ENCODE measurements around the gene SLCO1B1.

The SLCO1B1 gene

GRCh38 chr12:21220266-21220665, 89.3 kb downstream of the SLCO1B1 start:
- no peak for DNase-seq (ENCODE audit: low spot score)

- no peak for DNase-seq (ENCODE audit: low spot score)
Measured at GRCh38 chr12:21221072-21221471, 90.1 kb downstream of the SLCO1B1 start.

- DNase-seq (ENCODE audit: low spot score): no peak
Measured at GRCh38 chr12:21221778-21222177, 90.8 kb downstream of the SLCO1B1 start.

- no peak for DNase-seq (ENCODE audit: low spot score)
Measured at GRCh38 chr12:21223930-21224329, 92.9 kb downstream of the SLCO1B1 start.

- DNase-seq (ENCODE audit: low spot score): no peak
Measured at GRCh38 chr12:21234395-21234794, 103.4 kb downstream of the SLCO1B1 start.

- no peak for DNase-seq (ENCODE audit: low spot score)
Measured at GRCh38 chr12:21239866-21240265, 108.9 kb downstream of the SLCO1B1 start.

GRCh38 chr12:21248679-21249078, 117.7 kb downstream of the SLCO1B1 start:
- no peak for DNase-seq (ENCODE audit: low spot score)

GRCh38 chr12:21252070-21252469, 121.1 kb downstream of the SLCO1B1 start:
- DNase-seq (ENCODE audit: low spot score): no peak

- DNase-seq (ENCODE audit: low spot score): no peak
Measured at GRCh38 chr12:21257172-21257571, 126.2 kb downstream of the SLCO1B1 start.

GRCh38 chr12:21264232-21264631, 133.2 kb downstream of the SLCO1B1 start:
- no peak for DNase-seq (ENCODE audit: low spot score)

- DNase-seq (ENCODE audit: low spot score): no peak
Measured at GRCh38 chr12:21265932-21266331, 134.9 kb downstream of the SLCO1B1 start.

GRCh38 chr12:21276826-21277225, 145.8 kb downstream of the SLCO1B1 start:
- DNase-seq (ENCODE audit: low spot score): no peak

Measured in AG08395 (cell line).